ENCODE results near the gene WDR81. TPM values are rescaled to one million over a fixed set of nuclear protein-coding genes. Genes with fewer than 3 reads are reported as not detected.

WDR81 gene
- total RNA-seq, 3 donors from 2014 or later: 21.1 to 24.0 (median 21.5) TPM

- H3K4me3 Mint-ChIP-seq: no peak overlapping the region
- peaks cover 5% of the 10 kb centered on the region for H3K4me1 Mint-ChIP-seq (ENCODE audit: low read depth)
- DNase-seq (no peak), ATAC-seq (no peak)
- H3K36me3 Mint-ChIP-seq (ENCODE audit: insufficient read depth): peaks cover 31% of the 10 kb centered on the region
- no peaks in the 10 kb centered on the region for H3K27me3 Mint-ChIP-seq (ENCODE audit: low read depth)
- H3K9me3 Mint-ChIP-seq: no peaks in the 10 kb centered on the region
Measured at GRCh38 chr17:1785930-1786329, 61.4 kb downstream of the WDR81 start.

- H3K4me1 Mint-ChIP-seq (ENCODE audit: low read depth): peaks cover 5% of the 10 kb centered on the region
- DNase-seq (no peak), ATAC-seq (no peak)
- peaks cover 31% of the 10 kb centered on the region for H3K36me3 Mint-ChIP-seq (ENCODE audit: insufficient read depth)
- no peaks in the 10 kb centered on the region for H3K27me3 Mint-ChIP-seq (ENCODE audit: low read depth)
- no peaks in the 10 kb centered on the region for H3K9me3 Mint-ChIP-seq
- no peak overlapping the region for H3K4me3 Mint-ChIP-seq
Measured at GRCh38 chr17:1786708-1787107, 62.2 kb downstream of the WDR81 start.

GRCh38 chr17:1787301-1787902 lies 62.9 kb downstream of the WDR81 start:
- peaks cover 5% of the 10 kb centered on the region for H3K4me1 Mint-ChIP-seq (ENCODE audit: low read depth)
- H3K36me3 Mint-ChIP-seq (ENCODE audit: insufficient read depth): peaks cover 26% of the 10 kb centered on the region
- DNase-seq (no peak), ATAC-seq (no peak)
- H3K9me3 Mint-ChIP-seq: no peaks in the 10 kb centered on the region
- H3K27me3 Mint-ChIP-seq (ENCODE audit: low read depth): no peaks in the 10 kb centered on the region
- no peak overlapping the region for H3K4me3 Mint-ChIP-seq

Other genes starting within 250 kb of the WDR81 start
- 10 to 100 TPM; 16.7 to 34.5 (median 18.3) TPM for gene MYO1C, start 232.0 kb upstream of the WDR81 start, total RNA-seq
- gene INPP5K, start 208.1 kb upstream of the WDR81 start, total RNA-seq: 10 to 100 TPM; 21.6 to 30.0 (median 22.8) TPM
- 100 to 1,000 TPM in 1 of 3 donors, 10 to 100 TPM in 2; 95.4 to 103 (median 97.4) TPM for gene PITPNA, start 161.9 kb upstream of the WDR81 start, total RNA-seq
- gene SLC43A2, start 95.9 kb upstream of the WDR81 start, total RNA-seq: 1 to 10 TPM; 4.1 to 9.4 (median 5.0) TPM
- gene SCARF1, start 79.0 kb upstream of the WDR81 start, total RNA-seq: 1 to 10 TPM; 1.3 to 2.0 (median 1.6) TPM
- 1 to 10 TPM; 2.0 to 2.7 (median 2.3) TPM for gene RILP, start 74.8 kb upstream of the WDR81 start, total RNA-seq
- gene PRPF8, start 39.8 kb upstream of the WDR81 start, total RNA-seq: 100 to 1,000 TPM; 506 to 585 (median 522) TPM
- gene TLCD2, start 14.3 kb upstream of the WDR81 start, total RNA-seq: under 1 TPM; 0.08 to 0.19 (median 0.13) TPM
- under 1 TPM; 0.45 to 0.60 (median 0.56) TPM for gene SERPINF2, start 18.2 kb downstream of the WDR81 start, total RNA-seq
- gene SERPINF1, start 37.4 kb downstream of the WDR81 start, total RNA-seq: 1 to 10 TPM; 1.1 to 1.3 (median 1.3) TPM
- gene SMYD4, start 105.2 kb downstream of the WDR81 start, total RNA-seq: 10 to 100 TPM; 14.2 to 15.2 (median 14.8) TPM
- gene RPA1, start 105.3 kb downstream of the WDR81 start, total RNA-seq: 100 to 1,000 TPM; 138 to 151 (median 141) TPM

All from activated T-cell treated with anti-CD3 and anti-CD28 coated beads, Interleukin-2, amount 50 U/mL, for 4 hours (primary cell).